PC-9 (cell line): ENCODE results near the gene RETREG2. TPM values are rescaled to one million over a fixed set of nuclear protein-coding genes. Genes with fewer than 3 reads are reported as not detected.

ENCODE experiments used
- BruUV-seq: library from RNA; stranded (reverse); fragments of 400-500 nt; replicated peaks from 2 replicates; lab custom pipeline; 2021; lab: Mats Ljungman, UMichigan
- CTCF ChIA-PET: fragments of 300-600 bp; sonication (Branson Sonifier 250); formaldehyde crosslinking; loops from one replicate; lab custom pipeline; 2022; ENCODE audit warnings: antibody characterized with exemption; lab: Charles Lee
- POLR2A ChIA-PET: fragments of 300-600 bp; sonication (Branson Sonifier 250); formaldehyde crosslinking; loops from one replicate; lab custom pipeline; 2022; ENCODE audit warnings: antibody characterized with exemption; ENCODE audit not compliant: unreplicated experiment; lab: Charles Lee
- DNase-seq, 2 experiments: peaks; one replicate each; pipeline versions ENCODE4 v3.0.0 to v3.0.0-alpha.2; 2015 to 2022; ENCODE audit warnings: mixed read lengths in 1 of 2
- H2AFZ ChIP-seq: fragments of 200-600 bp; sonication (generic); 2 replicates; pipeline ENCODE4 v1.8.1; 2017; ENCODE audit warnings: antibody characterized with exemption
- H3F3A ChIP-seq: fragments of 200-600 bp; sonication (generic); 2 replicates; pipeline ENCODE4 v1.8.1; 2017; ENCODE audit warnings: antibody characterized with exemption, mild to moderate bottlenecking, low read depth; ENCODE audit not compliant: insufficient read depth
- H3K27ac ChIP-seq: fragments of 200-600 bp; sonication (generic); 2 replicates; pipeline ENCODE4 v1.6.1; 2016; ENCODE audit warnings: mixed run types
- H3K27me3 ChIP-seq: fragments of 200-600 bp; sonication (generic); 2 replicates; pipeline ENCODE4 v1.6.1; 2016; ENCODE audit warnings: low read depth, mixed run types; ENCODE audit not compliant: insufficient read depth
- H3K36me3 ChIP-seq: fragments of 200-600 bp; sonication (generic); 2 replicates; pipeline ENCODE4 v1.6.1; 2016; ENCODE audit warnings: low read depth, mixed run types
- H3K4me1 ChIP-seq: fragments of 200-600 bp; sonication (generic); replicated peaks from 2 replicates; pipeline ENCODE4 v1.6.1; 2016; ENCODE audit warnings: mixed run types; ENCODE audit not compliant: insufficient read depth
- H3K4me2 ChIP-seq: fragments of 200-600 bp; sonication (generic); 2 replicates; pipeline ENCODE4 v1.6.1; 2017; ENCODE audit warnings: mixed run types
- H3K4me3 ChIP-seq: fragments of 200-600 bp; sonication (generic); 2 replicates; pipeline ENCODE4 v1.6.1; 2016; ENCODE audit warnings: mixed run types
- H3K79me2 ChIP-seq: fragments of 200-600 bp; sonication (generic); 2 replicates; pipeline ENCODE4 v1.6.1; 2017; ENCODE audit warnings: low read depth, mixed run types
- H3K9me2 ChIP-seq: fragments of 200-600 bp; sonication (generic); 2 replicates; pipeline ENCODE4 v1.8.1; 2017; ENCODE audit warnings: mild to moderate bottlenecking; ENCODE audit not compliant: insufficient read depth
- H3K9me3 ChIP-seq: fragments of 200-600 bp; sonication (generic); 2 replicates; pipeline ENCODE4 v1.8.1; 2016; ENCODE audit warnings: low read depth; ENCODE audit not compliant: insufficient read depth
- H4K20me1 ChIP-seq: fragments of 200-600 bp; sonication (generic); 2 replicates; pipeline ENCODE4 v1.8.1; 2017; ENCODE audit not compliant: insufficient read depth
- EZH2 ChIP-seq: fragments of 200-600 bp; sonication (generic); IDR thresholded peaks from 2 replicates; pipeline ENCODE4 v1.8.0; 2017; ENCODE audit warnings: antibody characterized with exemption, low read depth
- intact Hi-C: fragments of 100-400 bp; cut with micrococcal nuclease; formaldehyde crosslinking; loops from one replicate; pipeline ENCODE4 v1.10.0; 2022; ENCODE audit not compliant: unreplicated experiment
- total RNA-seq: library from RNA; stranded (reverse); gene quantifications from 2 replicates; pipeline ENCODE4 v1.2.3, GENCODE V29; 2021
- TF ChIP-seq, protein P1 (sequence below): fragments of 200-600 bp; sonication (generic); conservative IDR thresholded peaks from 2 replicates; pipeline ENCODE4 v1.6.1; 2017; ENCODE audit warnings: mixed run types, antibody characterized with exemption, mild to moderate bottlenecking, moderate library complexity

Gene RETREG2
- total RNA-seq, 1 experiment from 2014 or later = 84.4 TPM

DNA sequence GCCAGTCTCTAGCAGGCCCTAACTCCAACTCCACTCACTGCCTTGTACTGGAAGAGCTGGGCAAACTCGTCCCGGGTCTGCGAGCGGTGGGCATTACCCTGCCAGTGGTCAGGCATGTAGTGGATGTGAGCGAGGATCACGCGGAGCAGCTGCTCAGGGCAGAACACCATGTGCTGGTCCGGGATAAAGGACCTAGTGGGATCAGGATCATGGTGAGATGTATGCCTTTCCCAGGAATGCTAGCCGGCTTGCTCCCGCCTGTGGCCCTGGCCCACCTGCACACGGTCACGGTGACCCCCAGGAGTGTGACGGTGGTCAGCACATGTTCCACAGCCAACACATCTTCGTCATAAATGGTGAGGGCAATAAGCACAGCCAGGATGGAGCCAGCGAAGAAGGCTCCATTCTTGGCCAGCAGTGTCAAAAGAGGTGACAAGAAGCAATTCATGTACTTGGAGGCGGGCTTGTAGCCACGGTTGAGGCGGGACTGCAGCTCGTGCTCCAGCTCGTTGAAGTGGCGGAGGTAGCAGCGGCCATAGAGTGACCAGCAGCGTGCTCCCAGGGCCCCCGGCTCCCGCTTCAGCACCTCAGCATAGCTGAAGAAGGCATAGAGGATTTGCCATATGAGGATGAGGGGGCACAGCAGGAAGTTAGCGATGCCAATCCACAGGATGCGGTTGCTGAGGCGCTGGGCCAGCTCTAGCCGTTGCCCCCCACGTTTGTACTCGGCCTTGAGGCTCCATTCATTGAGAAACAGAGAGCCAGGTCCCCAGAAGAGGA lies 45.9 kb downstream of the RETREG2 start:
- ChIA-PET POLR2A (no interaction called here), CTCF (no interaction called here)
- no TSS peak for BruUV-seq
- Histone ChIP-seq H3K4me3 (no peak overlapping the region), H3K9me2 (no peaks in the 10 kb centered on the region), H3K9me3 (no peaks in the 10 kb centered on the region), H2AFZ (no peak overlapping the region), H3K4me1 (peaks cover 8% of the 10 kb centered on the region; the same call in 1 of the 2 replicates), H3K27ac (no peak overlapping the region), H4K20me1 (no peaks in the 10 kb centered on the region), H3K36me3 (no peaks in the 10 kb centered on the region), H3K4me2 (no peak overlapping the region), H3F3A (peaks cover 8% of the 10 kb centered on the region; the same call in 1 of the 2 replicates), H3K79me2 (peaks cover 16% of the 10 kb centered on the region), H3K27me3 (no peaks in the 10 kb centered on the region)
- intact Hi-C loops = no loop called here
- TF ChIP-seq, protein P1, sequence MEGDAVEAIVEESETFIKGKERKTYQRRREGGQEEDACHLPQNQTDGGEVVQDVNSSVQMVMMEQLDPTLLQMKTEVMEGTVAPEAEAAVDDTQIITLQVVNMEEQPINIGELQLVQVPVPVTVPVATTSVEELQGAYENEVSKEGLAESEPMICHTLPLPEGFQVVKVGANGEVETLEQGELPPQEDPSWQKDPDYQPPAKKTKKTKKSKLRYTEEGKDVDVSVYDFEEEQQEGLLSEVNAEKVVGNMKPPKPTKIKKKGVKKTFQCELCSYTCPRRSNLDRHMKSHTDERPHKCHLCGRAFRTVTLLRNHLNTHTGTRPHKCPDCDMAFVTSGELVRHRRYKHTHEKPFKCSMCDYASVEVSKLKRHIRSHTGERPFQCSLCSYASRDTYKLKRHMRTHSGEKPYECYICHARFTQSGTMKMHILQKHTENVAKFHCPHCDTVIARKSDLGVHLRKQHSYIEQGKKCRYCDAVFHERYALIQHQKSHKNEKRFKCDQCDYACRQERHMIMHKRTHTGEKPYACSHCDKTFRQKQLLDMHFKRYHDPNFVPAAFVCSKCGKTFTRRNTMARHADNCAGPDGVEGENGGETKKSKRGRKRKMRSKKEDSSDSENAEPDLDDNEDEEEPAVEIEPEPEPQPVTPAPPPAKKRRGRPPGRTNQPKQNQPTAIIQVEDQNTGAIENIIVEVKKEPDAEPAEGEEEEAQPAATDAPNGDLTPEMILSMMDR = no peak
- no peak for TF ChIP-seq EZH2
- DNase-seq = no peak

DNA sequence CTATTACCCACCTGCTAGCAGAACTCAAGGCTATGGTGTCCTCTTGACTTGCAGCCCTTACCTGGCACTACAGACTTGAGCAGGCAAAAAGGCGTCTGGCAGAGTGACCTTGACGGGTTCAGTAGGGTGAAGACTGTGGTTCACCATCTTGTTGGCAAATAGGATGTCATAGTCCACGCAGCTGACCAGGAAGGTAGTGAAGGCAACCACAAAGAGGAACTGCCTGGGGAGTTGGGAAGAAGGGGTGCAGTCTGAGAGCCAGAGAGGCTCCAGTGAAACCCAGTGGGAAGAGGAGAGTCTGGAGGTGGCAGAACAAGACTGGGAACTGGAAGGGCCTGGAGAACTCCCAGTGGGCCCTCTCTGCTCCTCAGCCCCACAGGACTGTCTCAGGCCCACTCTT lies 47.3 kb downstream of the RETREG2 start:
- H3F3A ChIP-seq = peaks cover 2% of the 10 kb centered on the region
- H4K20me1 ChIP-seq = no peaks in the 10 kb centered on the region
- H3K4me3 ChIP-seq = no peak overlapping the region
- no peak overlapping the region for H3K4me2 ChIP-seq
- peaks cover 8% of the 10 kb centered on the region; the same call in 1 of the 2 replicates for H3K4me1 ChIP-seq
- BruUV-seq = no TSS peak
- ChIA-PET CTCF (no interaction called here), POLR2A (no interaction called here)
- peaks cover 18% of the 10 kb centered on the region for H3K79me2 ChIP-seq
- H2AFZ ChIP-seq = no peak overlapping the region
- TF ChIP-seq EZH2 = no peak
- TF ChIP-seq, protein P1 = no peak
- no peak overlapping the region for H3K27ac ChIP-seq
- H3K27me3 ChIP-seq = no peaks in the 10 kb centered on the region
- intact Hi-C loops = no loop called here
- H3K36me3 ChIP-seq = no peaks in the 10 kb centered on the region
- no peaks in the 10 kb centered on the region for H3K9me3 ChIP-seq
- no peak for DNase-seq
- H3K9me2 ChIP-seq = no peaks in the 10 kb centered on the region

DNA sequence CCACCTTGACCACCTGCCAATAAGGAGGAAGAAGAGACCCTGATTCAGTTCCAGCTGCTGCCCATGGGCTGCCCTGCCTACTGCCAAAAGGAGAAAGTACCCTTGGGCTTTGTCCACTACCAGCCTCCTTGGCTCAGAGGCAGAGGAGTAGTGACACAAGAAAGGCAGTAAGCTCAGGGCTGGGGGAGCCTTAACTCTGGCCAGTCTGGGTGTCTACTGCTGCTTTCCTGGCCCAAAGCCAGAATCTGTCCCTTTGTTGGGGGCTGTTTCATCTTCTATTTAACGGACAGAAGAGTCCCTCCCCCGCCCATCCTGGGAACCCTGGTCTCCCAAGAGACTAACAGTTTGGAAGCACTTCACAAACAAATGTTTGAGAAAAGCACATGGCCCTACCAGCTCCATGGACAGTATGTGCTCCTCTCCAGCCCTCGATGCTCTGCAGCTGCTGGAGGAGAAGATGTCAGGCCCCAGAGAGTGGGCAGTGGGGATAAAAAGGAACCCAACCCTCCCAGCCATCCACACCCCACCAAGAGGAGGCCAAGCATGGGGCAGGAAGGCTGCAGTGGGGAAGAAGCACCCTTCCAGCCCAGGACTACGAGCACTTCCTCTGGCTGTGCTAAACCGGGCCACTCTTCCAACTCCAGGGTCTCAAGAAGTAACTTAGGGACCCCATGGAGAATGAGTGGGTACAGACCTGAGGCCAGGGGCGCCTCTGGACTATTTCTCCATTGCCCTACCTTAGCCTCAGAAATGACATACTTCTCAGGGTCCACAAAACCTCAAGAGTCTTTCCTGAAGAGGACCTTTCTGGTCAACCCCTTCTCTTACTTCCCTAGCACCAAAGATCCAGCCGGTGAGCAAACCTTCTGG lies 50.2 kb downstream of the RETREG2 start:
- Histone ChIP-seq H3K4me3 (peak overlapping the region; percentile 67), H4K20me1 (no peaks in the 10 kb centered on the region), H2AFZ (peak overlapping the region; percentile 74), H3K79me2 (peaks cover 39% of the 10 kb centered on the region), H3K9me2 (no peaks in the 10 kb centered on the region), H3F3A (peaks cover 8% of the 10 kb centered on the region), H3K36me3 (0 out of 2 replicates have a peak, but pooled peaks cover 11% of the 10 kb centered on the region), H3K4me1 (peaks cover 16% of the 10 kb centered on the region), H3K4me2 (peak overlapping the region; percentile 97), H3K27me3 (no peaks in the 10 kb centered on the region), H3K9me3 (no peaks in the 10 kb centered on the region), H3K27ac (no peak overlapping the region)
- POLR2A ChIA-PET = interaction anchor here (1.2 kb wide), 1 partner anchor 46 kb away, joined by 19 read pairs; no protein-coding TSS in a partner anchor
- CTCF ChIA-PET = no interaction called here
- no peak for DNase-seq
- TF ChIP-seq, protein P1 = no peak
- no peak for TF ChIP-seq EZH2
- intact Hi-C loops = loop anchor here (2.0 kb wide), 1 partner anchor 59 kb away; no protein-coding TSS in a partner anchor
- BruUV-seq = TSS peak; percentile 36
